Posterior vena cava (tissue), 2 donors: ENCODE data around the gene GMPPA. TPM values are rescaled to one million over a fixed set of nuclear protein-coding genes. Genes with fewer than 3 reads are reported as not detected.
A peak's percentile ranks its signal among the peaks of the same experiment; 100 is the strongest.

ENCODE experiments used
- DNase-seq: peaks from one replicate; pipeline ENCODE4 v3.0.0-alpha.2; 2020; ENCODE audit warnings: low spot score
- intact Hi-C, 2 donors: fragments of 100-400 bp; cut with DNase I; formaldehyde crosslinking; loops; one replicate each; pipeline versions ENCODE4 v1.14.1 to v1.14.2; 2022 to 2023
- long read RNA-seq, 2 donors: library from polyadenylated mRNA; unstranded; transcript quantifications; one replicate each; pipeline ENCODE4 v2.0.0, GENCODE V29; 2020 to 2021
- total RNA-seq, 2 donors: library from RNA; stranded (reverse); fragmentation: NEBNext Ultra II Directional; extraction: Animal tissue kit (Norgen Biotek cat#: 25700); gene quantifications; one replicate each; pipeline ENCODE4 v1.2.1, GENCODE V29; 2021
- donor health status: DM: yes; HTN: yes; CAD: no.
- donor health status: DM: yes; HTN: yes; CAD: no.

GMPPA gene
- total RNA-seq, result 10 to 100 TPM; 33.9 to 42.8 TPM
- long read RNA-seq, donor 1, transcript GMPPA-201 (13 exons, 1,544 nt), result major isoform, 5 of 12 reads
- long read RNA-seq, donor 1, partial matches to known transcripts, result 2 of 12 reads
- long read RNA-seq, donor 1, other reads (novel, unspliced or antisense), result 4 of 12 reads
- long read RNA-seq, donor 2, transcript GMPPA-204 (13 exons, 1,501 nt), result minor isoform, 34 of 150 reads
- long read RNA-seq, donor 2, transcript GMPPA-201 (13 exons, 1,544 nt), result major isoform, 74 of 150 reads
- long read RNA-seq, donor 2, partial matches to known transcripts, result 7 of 150 reads
- long read RNA-seq, donor 2, other reads (novel, unspliced or antisense), result 31 of 150 reads

DNA sequence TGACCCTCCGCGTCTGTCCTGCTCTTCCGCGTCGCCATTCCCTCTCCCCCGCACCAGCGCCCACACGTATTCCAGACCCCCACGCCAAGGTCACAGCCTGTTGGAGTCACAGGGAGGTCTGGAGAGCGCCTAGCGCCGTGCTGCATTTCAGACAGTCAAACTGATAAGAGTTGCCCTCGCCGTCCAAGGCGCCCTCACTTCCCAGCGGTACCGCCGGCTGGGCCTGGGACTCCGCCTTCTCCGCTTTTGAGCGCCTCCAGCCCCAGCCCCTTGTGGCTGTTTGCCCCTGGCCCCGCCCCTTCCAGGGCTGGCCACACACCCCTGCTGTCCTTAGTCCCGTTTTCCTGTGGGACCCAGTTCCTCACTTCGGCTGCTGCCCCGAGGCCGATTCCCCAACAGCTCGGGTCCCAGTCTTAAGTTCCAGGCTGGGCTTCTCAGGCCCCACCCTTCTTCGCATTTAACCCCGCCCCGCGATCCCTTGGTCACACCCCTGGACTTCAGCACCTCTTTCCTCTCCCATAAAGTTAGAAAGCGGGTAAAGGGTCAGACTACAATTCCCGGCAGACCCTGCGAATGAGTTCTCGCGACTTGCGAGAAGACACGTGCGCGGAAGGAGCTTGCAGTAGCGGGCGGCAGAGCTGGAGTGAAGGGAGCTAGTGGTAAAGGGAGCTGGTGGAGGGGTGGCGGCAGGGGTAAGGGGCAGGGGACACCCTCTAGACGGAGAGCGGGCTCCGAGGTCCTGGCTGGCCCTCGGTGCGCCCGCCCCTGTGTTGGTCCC is at the start of gene GMPPA:
Gene GMPPA, plus strand, starts transcription at position 612 of the 778 bp plus-strand sequence. CDS start 1,085 bp downstream, outside the sequence.
- intact Hi-C loops, result no loop called here
- peak; percentile 99 for DNase-seq

DNA sequence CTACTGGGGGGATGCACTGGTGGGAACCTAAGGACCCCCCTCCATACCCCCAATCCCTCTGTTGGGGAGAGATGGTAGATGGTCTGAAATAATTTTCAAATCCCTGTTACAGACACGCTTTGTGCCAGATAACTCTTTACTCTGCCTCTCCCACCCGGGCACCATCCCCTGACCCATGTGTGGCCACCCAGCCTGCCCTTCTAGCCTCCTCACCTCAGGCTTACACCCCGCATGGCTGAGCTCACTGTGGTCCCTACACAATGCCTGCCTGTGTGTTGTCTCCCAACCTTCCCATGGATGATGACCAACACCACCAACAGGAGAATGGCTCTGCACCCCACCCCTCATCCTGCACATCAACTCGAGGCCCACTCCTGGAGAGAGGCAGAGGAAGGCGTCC is 49.1 kb upstream of the GMPPA start:
- intact Hi-C loops, result no loop called here
- DNase-seq, result peak; percentile 51

DNA sequence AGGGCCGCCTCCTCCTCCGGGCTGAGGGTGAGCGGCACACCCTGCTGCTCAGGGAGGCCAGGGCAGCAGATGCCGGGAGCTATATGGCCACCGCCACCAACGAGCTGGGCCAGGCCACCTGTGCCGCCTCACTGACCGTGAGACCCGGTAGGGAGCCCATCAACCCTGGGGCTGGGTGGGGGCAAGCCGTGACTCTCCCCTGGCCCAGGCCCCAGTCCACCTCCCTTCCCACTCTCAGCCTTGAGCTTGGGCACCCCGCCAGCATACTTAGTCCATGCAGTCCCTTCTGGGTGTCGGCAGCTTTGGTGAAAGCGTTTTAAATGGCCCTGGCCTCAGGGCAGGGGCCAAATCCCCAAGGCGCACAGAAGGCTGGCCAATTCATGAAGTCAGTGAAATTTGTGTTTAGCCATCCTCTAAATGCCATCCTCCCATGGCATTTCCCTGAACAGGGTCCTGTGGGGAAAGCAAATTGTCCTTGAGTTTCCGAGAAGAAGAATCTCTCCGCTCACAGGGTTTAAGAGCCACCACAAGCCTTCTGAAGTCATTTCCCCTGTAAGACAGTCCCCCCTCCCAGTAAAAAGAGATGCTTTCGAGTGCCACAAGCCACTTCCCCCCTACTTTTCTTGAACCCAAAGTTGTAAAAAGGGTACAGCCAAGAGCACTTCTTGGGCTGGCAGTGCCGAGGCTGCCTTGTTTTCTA is 46.9 kb upstream of the GMPPA start:
- intact Hi-C loops, result no loop called here
- peak; percentile 91 for DNase-seq

DNA sequence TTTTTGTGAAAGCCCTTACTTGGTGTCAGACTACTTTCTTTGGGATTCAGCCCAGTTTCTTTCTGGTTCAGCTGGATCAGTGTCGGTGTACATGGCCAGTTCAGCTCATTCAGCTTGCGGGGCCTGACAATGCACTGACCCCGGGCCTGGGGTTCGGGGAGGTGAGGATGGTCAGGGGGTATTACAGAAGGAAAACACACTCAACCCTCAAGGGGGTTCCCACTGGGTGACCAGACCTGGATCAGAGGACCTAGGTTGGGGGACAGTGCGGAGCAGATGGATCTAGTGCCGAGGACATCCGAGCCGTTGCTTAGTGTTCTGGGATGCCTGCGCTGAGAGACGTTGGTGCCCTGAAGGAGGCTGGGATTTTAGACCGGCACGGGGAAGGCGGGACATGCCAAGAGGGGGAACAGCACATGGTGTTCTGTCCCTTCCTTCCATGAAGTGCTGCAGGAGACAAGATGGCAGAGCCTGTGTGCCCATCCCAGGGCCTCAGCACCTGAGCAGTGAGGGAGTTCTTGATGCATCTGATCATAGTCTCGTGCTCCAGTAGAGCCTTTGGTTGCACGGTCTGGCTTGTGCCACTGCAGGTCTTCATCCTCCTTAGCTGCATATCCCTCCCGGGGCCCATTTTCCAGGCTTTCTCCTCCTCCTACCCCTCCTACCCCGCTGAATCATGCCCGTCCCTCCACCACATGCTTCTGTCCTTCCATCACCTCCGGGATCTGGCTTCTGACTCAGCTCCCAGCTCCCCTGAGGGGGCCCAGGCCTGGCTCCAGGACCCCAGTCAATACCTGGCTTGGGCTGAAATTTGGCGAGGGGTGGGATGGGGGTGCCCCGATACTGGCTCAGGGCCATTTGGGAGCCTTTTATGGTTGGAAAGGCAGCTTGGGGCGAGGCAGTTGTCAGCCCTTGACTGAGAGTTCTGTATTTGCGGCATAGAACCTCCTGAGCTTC is 46.1 kb upstream of the GMPPA start:
- peak; percentile 92 for DNase-seq
- intact Hi-C loops, result no loop called here

DNA sequence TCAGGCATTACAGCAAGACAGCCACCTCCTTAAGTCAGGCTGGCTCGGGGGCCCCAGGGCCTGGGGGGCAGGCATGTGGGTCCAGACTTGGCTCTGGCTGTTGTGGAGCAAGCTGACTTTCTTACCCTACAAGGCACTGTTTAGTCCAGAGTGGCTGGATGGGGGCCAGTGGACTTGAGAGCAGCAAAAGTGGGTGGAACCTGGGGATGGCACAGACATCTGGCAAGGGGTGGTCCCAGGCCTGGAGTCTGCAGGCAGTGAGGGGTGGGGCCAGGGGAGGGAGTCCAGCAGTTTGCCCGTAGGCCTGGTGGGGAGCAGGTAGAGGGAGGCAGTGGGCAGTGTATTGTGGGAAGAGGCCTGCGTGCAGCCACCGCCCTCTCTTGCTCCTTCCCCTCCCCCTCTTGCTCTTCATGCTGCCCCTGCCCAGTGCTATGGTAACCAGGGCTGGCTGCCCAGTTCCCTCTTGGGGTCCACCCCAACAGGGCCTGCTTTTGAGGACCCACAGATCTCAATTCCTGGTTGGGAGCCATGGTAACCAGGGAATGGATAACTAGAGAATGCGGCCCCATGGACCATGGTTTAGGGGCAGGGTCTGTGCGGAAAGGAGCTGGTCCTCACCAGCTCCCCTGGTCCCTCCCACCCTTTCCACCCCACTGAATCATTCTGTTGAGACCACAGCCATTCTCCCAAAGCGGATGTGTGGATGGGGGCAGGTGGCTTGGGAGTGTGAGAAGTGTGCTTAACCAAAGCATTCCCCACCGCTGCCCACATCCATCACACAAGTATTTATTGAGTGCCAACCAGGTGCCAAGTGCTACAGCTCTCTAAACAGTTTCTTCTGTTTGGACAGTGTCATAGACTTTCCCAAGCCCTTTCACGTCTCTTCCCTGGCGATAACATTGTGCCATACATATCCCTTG is 44.8 kb upstream of the GMPPA start:
- intact Hi-C loops, result no loop called here
- peak; percentile 91 for DNase-seq

DNA sequence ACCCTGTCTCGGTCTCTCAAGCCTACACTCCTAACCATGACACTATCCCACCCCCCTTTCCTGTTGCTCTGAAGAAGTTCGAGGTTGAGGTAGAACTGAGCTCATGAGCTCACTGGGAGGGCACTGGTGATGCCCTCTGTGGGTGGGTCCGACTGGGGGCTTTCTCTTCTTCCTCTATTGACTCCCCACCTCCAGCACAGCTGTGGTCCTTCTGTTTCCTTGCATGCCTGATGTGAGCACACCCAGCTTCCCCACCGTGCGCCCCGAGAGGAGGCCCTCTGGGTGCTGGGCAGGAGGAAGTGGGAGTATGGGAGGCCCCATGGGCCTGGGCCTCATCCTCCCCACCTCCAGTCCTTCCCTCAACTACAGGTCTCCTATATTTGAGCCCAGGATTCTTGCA is 43.1 kb upstream of the GMPPA start:
- no peak for DNase-seq
- intact Hi-C loops, result no loop called here

DNA sequence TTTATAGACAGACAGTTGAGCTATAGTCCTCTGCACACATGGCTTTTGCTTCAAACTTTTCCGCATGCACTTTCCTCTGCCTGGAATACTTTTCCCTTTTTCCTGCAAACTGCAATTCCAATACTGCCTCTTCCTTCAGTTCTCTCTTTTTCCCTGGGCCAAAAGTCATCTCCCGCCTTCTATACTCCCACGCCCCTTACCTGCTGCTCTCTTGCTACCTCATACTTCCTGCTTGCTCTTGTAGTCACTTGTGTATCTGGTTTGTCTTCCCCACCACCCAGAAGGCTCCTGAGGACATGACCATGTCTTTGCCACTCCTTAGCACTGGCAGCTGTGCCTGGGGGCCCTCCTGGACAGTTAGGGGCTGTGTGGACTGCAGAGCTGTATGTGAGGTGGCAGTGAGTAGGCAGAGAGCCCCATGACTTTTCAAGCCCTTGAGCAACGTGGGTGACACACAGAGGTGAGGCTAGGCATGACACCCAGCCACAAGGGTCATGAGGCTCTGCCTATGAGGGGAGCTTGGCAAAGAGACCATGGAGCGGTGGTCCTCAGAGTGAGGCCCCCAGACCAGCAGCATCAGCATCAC is 40.8 kb upstream of the GMPPA start:
- intact Hi-C loops, result no loop called here
- DNase-seq, result no peak

DNA sequence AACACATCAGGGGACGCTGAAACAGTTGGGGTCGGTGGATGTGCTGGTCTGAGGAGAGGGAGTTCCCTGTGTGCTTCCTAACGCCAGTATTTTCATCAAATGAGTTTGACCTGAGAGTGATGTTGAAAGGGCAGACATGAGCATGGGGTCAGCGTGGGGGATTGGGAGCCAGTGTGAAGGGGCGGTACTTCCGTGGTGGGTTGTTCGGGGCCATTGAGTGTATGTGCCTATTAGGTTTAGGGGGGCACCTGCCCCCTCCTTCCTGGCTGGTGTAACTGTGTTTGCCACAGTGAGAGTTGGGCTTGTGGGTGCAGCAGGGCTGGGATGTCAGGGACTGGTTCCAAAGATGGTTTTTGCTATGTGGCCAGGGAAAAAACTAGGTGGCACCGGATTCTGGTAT is 39.7 kb upstream of the GMPPA start:
- DNase-seq, result no peak
- intact Hi-C loops, result no loop called here

DNA sequence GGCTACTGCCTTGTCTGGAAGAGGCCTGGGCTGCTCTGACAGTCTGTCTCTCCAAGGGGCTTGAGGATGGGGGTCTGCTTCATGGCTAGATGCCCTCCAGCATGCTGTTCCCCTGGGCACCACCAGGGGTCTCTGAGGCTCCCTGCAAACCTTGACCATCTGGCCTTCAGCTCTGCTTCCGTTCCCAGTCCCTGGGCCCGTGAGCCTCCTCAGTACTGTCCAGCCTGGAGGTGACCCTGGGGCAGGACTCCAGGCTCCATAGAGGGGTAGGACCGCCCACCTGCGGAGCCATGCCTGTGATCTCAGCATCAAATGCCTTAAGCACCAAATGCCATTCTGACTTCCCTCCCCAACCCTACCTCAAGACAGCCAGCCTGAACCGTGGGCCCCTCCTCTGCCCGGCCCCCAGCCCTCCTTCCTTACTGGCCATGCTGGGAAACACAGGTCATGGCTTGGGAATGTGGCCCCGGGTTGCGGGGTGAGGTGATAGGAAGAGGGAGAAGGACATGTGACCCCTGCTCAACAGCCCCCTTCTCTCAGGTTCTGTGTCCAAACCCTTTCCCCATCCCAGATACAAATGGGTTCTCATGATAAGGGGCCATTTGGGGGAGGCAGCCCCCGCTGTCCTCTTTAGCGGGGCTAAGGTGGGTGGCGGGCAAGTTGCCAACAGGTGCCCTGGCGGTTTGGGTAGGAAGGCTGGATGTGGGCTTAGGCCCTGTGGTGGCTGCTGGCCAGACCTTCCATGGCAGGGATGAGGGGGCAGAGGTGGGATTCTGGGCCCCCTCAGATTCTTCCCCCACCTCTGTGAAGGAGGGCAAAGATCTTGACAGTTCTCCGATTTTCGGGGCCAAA is 39.0 kb upstream of the GMPPA start:
- no peak for DNase-seq
- intact Hi-C loops, result no loop called here

DNA sequence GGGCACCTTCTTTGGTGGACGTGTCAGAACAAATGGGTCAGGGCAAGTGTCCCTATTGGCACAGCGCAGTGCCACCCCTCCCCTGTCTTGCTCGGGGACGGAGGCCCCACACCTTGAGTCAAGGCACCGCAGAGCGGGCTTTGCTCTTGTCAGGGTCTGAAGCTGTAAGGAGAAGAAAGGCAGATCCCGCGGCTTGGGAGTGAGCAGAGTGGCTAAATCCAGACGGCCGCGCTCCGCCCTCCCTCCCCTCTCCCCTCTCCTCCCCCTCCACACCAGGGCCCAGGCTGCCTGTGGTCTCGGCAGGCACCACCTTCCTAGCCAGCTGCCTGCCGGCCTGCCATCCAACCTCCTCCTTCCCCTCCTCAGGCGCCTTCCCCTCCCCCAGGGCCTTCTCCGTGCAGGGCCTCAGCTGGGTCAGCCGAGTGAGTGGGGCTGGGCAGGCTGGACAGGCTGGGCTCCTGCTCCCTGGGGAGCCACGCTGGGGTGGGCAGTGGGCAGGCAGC is 38.2 kb upstream of the GMPPA start:
- intact Hi-C loops, result no loop called here
- peak; percentile 92 for DNase-seq

DNA sequence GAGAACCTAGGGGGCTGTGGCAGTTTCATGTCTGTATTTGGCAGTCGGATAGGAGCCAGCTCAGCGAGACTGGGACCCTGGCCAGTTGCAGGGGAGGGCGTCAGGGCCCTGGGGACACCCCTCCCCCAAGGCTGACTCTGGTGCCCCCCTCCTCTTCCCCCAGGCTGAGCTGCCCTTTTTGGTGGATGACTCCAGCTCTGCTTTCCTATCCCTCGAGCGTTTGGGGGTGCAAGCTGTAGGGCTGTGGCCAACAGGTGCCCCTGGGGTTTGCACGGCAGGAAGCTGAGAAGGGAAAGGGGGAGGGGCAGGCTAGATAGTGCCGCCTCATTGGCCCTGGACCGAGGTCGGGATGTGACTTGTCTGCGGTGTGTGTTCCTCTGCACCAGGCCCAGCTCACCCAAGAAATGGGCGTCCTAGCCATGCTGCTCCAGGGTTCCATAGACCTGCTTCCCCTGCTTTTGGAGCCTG is 37.6 kb upstream of the GMPPA start:
- no peak for DNase-seq
- intact Hi-C loops, result no loop called here

DNA sequence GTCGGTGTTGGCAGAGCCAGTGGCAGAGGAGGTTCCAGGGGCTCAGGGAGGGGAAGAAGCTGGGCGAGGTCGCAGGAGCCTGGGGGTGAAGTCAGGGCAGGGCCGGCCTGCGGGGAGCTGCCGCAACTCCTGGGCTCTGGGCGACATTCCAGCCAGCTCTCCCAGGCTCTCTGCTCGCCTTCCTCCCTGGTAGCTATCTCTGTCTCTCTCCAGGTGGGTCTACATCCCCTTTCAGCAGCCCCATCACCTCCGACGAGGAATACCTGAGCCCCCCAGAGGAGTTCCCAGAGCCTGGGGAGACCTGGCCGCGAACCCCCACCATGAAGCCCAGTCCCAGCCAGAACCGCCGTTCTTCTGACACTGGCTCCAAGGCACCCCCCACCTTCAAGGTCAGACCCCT is 37.0 kb upstream of the GMPPA start:
- intact Hi-C loops, result no loop called here

DNA sequence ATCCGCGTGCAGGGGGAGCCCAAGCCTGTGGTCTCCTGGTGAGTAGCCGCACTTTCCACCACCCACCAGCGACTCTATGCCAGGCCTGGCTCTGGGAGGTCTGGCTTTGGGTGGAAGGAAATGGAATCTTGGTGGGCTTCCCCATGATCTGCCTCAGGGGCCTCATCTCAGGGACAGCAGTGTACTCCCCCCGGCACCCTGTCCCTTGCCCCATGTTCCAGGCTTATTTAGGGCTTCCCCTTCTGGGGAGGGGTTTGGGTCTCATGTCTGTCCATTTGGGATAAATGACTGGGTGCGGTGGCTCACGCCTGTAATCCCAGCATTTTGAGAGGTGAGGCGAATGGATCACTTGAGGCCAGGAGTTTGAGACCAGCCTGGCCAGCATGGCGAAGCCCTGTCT is 36.3 kb upstream of the GMPPA start:
- intact Hi-C loops, result no loop called here
- DNase-seq, result no peak

More for the DNA sequence above, 37.0 kb upstream of the GMPPA start:
- no peak for DNase-seq

DNA sequence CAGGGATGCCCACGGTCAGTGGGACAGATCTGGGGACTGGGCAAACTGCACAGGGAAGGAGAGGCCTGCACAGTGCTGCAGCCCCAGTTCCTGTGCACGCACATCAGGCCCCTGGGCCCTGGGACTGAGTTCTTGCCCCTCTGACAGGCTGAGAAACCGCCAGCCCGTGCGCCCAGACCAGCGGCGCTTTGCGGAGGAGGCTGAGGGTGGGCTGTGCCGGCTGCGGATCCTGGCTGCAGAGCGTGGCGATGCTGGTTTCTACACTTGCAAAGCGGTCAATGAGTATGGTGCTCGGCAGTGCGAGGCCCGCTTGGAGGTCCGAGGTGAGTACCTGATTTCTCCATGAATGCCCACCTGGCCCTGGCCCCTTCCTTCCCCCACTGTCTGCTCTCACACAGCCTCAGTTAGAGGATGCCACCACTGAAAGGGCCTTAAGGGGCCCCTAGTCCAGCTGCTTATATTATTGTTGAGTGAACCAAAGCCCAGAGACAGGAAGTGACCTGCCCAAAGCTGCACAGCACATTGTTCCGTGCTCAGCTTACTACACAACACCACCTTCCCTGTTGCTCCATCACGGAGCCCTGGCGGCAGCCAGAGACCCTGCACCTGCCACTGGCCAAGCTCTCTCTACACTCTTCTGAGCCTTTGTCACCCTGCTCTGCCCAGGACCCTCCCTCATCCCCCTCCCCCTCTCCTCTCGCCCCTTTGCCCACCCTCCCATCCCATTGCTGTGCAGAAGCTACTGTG is 34.2 kb upstream of the GMPPA start:
- intact Hi-C loops, result no loop called here
- no peak for DNase-seq

DNA sequence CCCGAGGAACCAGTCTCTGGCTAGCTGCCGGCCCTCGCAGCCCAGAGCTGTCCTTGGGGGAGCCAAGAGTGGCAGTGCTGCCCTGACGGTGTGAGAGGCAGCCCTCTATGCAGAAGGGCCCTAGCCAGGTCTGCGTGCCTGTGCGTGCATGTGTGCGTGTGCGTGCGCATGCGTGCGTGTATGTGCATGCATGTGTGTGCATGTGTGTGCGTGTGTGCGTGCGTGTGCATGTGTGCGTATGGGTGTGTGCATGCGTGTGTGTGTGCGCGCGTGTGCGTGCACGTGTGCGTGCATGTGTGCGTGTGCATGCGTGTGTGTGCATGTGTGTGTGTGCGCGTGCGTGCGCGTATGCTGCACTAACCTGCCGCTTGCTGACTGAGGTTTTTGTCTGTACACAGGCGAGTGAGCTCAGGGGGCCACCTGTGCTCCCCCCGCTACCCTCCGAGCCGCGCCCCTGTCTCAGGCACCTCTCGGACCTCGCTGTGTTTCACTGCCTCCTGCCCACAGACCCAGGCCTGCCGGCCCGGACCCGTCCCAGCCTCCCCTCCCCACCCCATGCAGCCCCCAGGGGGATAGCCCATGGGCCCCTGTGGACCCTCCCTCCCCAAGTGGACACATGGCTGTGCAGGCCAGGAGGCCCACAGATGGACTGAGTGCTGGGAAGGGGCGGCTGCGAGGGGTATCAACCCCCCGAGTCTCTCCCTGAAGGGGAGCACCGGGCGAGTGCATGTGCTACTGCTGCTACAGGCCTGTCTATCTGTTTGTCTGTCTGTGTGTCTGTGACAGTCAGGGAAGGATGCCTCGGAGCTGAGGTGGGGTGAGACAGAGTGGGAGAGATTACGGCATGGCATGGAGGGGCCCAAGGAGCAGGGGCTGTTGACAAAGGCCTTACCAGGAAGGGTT is 32.8 kb upstream of the GMPPA start:
- no peak for DNase-seq
- intact Hi-C loops, result no loop called here
